NCI-H1092 (cell line): ENCODE measurements around the gene YBX1.
"Not testable (repeated sequence)": the region's sequence is repeated elsewhere in the genome, so short reads cannot be mapped to it uniquely, and the experiment has no call there.

ENCODE experiments used
- DNase-seq: peaks from one replicate; lab custom pipeline; 2025; lab: John Stamatoyannopoulos, UW

The YBX1 gene

DNA sequence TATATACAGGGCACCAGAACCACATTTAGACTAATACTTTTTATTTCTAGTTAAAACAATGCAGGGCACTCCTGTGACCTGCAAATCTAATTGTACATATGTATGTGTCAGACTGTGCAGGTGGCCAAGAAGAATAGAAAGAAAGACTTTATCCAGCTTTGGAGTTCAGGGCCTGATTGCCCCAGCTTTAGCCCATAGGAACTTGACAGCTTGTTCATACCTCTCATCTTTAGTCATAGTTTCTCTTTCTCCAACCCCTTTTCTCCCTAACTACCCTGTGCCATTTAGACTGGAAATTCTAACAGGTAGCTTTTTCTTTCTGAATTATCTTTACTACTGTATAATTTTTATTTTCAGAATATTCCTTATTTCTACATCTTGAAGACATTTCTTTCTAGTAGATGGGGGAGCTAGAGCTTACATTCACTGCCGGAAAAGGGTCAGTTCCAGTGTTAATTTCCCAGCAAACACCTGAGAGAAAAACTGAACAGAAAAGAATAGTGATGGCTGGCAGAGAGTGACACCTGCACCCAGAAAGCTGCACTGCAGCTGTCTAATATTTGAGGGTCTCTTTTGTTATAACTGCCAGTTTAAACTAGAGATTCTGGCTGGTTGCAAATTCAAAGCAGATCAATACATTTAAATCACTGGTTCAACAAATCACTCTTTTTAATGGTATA, 8.4 kb downstream of the YBX1 start:
- no peak for DNase-seq

DNA sequence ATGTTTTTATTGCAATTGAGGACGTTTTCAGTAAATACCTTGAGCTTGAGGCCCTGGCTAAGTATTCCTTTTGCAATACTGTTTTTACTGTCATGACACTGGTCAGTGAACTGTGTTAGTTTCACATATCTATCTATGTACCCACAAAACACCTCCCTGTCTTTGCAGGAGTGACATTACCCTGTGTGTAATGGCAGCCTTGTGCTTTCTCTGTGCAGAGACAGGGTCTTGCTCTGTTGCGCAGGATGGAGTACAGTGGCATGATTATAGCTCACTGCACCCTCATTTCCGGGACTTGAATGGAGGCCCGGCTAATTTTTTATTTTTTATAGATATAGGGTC, 8.9 kb downstream of the YBX1 start:
- DNase-seq, result no peak

DNA sequence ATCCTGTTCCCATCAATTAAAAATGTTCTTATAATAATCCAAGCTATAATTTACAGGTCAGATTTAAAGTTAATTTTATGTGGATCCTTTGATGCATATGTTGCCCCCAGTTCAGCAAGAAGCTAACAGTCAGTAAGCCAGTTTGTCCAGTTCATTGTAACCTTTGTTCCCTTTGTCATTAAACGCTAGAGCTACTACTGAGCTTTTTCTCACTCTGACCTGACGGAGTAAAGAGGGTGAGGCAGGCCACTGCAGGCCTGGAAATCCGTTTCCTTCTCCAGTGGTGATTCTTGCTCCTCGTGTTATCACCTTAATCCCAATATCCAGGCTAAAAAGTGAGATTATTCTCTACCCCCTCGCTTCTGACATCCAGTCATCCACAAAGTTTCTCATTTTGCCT, 10.2 kb downstream of the YBX1 start:
- DNase-seq, result no peak

DNA sequence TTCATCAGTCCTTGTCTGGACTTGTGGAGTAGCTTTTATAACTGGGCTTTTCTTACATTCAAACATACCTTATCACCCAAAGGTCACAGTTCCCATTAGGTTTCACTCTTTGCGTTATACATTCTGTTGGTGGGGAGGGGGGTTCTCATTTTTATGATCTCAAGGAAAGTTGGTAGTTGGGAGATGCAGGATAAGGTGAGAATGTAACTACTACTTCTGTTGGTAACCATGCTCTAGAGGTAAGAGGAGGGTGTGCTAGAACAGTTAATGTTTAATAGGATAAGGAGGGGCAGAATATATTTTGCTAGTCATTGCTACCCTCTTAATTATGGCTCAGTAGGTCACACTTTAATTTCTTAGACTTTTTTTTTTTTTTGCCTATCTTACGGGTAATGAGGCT, 10.7 kb downstream of the YBX1 start:
- DNase-seq, result no peak

DNA sequence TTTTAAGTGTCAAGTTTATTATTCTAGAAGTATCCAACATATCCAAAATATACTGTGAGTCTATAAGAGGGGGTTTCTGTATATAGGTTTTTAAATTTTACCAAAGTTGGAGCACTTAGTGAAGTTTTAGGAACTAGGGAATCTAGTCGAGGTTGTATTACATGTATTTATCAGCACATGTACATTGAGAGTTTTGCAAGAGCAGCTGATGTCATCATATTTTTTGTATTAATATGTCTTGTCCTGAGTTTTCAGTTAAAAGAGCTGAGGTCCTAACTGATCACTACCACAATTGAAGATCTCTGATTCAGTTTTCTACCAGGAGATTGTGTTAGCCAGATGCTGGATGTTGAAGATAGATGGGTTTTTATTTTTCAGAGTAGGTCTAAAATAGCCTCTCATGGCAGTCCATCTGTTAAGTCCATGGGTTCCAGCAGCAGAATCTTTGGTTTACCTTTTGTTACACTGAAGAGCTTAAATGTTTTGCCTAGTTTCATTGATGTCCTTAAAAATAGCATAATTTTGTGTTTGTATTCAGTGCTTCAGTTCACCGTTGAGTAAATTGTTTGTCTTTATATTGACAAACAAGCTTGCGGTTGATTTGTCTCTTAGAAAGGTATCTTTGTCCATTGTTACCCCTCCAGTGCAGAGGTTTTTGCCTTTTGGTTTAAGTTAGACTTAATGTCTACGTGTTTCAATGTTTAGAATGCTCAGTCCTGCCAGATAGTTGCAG, 16.0 kb downstream of the YBX1 start:
- DNase-seq, result no peak

DNA sequence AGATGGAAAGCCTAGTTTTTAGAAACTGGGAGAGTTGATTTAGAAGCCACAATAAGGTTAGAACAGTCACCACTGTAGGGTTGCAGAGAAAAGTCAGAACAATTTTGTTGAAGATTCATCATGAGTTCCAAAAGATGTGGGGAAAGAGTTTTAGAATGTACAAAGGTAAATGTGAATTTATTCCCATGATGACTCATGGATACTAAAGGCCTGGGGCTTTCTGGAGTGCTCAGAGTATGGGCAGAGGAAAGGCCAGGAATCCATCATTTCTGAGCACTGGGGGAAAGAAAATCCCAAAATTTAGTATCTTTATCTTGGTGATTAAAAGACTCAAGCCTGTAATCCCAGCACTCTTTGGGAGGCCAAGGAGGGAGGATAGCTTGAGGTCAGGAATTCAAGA, 17.8 kb downstream of the YBX1 start:
- DNase-seq, result no peak

DNA sequence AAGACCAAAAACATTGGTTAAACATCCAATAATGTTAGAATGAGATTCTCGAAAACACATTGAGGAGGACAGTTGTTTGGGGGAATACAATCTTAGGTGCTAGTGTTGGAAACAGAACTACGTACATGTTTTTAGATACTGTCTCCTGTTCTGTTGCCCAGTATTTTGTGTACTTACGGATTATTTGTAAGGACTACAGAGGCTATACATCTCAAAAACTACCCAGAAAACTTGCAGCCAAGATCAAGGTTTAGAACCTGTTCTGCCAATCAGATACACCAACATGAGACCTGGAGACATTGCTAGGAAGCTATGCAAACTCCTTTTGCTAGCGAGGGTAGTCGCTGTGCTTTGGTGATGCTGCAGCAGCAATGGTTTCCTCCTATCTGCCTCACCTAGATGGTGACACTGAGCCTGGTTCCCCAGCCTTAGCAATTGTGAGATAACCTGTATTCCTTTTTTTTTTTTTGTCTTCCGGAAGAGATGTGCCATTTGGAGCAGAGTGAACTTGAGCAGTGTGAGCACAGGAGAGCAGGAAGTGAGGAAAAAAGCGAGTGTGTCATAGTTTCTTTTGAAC, 21.8 kb downstream of the YBX1 start:
- no peak for DNase-seq

DNA sequence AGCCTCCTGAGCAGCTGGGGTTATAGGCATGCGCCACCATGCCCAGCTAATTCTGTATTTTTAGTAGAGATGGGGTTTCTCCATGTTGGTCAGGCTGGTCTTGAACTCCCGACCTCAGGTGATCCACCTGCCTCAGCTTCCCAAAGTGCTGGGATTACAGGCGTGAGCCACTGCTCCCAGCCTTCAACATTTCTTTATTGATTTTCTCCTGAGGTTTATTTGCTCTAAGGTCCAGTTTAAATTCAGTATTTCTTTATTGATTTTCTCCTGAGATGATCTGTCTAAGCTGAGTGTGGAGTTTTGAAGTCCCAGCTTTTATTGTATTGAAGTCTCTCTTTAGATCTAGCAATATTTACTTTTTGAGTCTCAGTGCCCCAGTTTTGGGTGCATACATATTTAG, 30.6 kb downstream of the YBX1 start:
- DNase-seq, result not testable (repeated sequence)

DNA sequence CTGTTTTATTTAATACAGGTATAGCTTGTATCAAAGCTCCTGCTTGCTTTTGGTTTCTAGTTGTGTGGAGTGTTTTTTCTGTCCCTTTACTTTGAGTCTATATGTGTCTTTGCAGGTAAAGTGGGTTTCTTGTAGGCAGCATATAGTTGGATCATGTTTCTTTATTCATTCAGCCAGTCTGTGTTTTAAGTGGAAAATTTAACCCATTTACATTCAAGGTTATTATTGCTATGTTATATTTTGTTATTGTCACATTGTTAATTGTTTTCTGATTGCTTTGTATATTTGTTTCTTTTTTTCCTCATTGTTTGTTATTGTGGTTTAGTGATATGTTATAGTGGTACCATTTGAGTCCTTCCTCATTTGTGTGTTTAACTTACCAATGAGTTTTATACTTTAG, 31.1 kb downstream of the YBX1 start:
- no peak for DNase-seq

DNA sequence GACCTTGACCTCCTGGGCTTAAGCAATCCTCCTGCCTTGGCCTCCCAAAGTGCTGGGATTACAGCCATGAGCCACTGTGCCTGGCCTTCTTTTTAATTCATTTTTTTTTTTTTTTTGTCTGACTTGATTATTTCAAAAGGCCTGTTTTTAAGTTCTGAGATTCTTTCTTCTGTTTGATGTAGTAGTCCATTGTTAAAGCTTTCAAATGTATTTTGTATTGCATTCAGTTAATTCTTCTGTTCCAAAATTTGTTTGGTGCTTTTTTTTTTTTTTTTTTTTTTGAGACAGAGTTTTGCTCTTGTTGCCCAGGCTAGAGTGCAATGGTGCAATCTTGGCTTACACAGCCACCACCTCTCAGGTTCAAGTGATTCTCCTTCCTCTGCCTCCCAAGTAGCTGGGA, 32.2 kb downstream of the YBX1 start:
- not testable (repeated sequence) for DNase-seq

DNA sequence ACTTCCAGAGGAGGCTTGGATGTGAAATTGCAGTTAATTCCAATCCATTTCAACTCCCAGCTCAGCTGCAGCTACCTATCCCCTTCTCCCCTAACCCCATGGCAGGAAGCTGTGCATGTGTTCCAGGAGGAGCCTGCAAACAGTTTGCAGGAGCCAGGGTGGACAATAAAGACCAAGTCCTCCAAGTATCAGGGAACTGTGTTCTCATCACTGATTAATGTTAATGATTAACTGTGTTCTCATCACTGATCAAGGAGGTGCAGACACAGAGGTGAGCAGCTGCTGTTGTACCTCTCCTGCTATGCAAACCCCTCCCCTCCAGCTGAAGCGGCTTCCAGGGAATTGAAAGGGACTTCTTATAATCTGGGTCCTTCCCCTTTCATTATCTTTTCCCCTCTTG, 38.6 kb downstream of the YBX1 start:
- no peak for DNase-seq

DNA sequence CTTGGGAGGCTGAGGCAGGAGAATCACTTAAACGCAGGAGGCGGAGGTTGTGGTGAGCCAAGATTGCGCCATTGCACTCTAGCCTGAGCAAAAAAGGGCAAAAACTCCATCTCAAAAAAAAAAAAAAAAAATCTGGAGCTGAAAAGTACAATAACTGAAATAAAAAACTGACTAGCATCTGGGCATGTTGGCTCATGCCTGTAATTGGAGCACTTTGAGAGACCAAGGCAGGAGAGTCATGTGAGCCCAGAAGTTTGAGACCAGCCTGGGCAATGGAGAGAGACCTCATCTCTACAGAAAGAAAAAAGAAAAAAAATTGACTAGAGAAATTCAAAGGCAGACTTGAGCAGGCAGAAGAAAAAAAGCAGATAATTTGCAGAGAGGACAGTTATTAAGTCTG, 39.7 kb downstream of the YBX1 start:
- DNase-seq, result no peak

DNA sequence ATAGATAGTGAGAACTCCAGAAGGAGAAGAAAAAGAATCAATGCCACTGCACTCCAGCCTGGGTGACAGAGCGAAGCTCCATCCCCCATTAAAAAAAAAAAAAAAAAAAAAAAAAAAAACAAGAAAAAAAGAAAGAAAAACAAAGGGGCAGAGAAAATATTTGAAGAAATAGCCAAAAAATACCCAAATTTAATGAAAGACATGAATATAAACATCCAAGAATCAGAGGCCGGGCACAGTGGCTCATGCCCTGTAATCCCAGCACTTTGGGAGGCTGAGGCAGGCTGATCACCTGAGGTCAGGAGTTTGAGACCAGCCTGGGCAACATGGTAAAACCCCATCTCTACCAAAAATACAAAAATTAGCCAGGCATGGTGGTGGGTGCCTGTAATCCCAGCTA, 40.2 kb downstream of the YBX1 start:
- not testable (repeated sequence) for DNase-seq

DNA sequence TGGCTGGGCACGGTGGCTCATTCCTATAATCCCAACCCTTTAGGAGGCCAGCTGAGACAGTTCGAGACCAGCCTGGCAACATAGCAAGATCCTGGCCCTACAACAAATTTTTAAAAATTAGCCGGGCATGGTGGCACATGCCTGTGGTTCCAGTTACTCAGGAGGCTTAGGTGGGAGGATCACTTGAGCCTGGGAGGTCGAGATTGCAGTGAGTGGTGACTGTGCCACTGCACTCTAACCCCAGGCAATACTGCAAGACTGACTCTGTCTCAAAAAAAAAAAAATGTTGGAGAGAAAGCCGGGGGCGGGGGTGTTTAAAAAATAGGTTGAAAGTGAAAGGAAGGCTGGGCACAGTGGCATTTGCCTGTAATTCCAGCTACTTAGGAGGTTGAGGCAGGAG, 41.3 kb downstream of the YBX1 start:
- no peak for DNase-seq

DNA sequence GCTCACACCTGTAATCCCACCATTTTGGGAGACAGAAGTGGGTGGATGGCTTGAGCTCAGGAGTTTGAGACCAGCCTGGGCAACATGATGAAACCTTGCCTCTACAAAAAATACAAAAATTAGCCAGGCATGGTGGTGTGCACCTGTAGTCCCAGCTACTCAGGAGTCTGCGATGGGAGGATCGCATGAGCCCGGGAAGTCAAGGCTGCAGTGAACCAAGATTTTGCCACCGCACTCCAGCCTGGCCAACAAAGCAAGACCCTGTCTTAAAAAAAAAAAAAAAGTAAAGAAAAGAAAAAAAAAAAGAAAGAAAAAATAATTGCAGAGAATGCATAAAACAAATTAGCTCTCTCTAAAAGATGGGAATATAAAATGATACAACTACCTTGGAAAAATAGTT, 43.6 kb downstream of the YBX1 start:
- not testable (repeated sequence) for DNase-seq

DNA sequence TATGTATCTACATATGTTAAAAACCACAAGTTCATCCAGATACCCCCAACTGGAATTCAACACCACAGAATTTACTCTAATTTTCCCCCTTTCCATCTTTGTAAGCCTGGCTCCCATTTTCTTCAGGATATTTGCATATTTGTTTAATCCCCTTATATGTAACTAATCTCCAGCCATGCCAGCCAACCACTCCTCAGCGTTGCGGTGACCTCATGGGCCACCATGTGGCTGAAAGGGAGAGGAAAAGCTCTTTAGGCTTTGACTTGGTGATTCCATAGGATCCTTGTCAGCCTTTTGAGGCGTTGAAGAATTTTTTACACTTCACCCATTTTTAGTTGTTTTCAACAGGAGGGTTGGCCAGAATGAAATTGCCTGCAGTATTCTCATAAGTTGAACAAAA, 47.8 kb downstream of the YBX1 start:
- DNase-seq, result no peak

DNA sequence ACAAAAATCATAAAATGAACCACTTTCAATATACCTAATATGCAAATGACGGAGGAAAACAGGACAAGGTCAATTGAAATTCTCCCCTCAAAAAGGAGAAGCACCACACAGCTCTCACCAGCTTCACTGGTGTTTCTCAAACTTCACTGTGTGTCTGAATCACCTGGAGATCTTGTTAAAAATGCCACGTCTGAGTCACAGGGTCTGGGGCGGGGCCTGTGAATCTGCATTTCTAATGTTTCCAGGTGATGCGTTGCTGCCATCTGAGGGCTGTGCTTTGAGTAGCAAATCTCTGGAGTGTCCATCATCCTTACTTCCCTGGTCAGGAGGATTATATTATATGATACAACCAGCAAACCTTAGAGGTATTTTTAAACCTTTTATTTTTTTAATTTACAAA, 48.8 kb downstream of the YBX1 start:
- no peak for DNase-seq

DNA sequence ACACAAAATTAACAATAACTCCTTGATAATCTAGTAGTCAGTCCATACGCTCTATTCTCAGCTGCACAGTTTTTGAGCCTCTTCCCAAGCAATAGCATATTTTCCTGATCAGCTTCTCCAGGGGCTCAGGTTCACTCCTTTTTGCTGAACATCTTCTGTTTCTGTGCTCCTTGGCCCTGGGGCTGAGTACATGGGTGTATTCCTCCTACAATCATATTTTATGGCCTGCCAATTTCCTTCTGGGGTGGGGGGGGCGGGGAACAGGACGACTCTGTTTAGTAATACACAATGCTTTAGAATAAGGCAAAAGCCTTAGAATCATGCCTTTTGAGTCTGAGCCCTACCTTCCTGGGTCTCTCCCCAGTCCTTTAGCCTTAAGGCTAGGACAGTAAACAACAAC, 49.4 kb downstream of the YBX1 start:
- DNase-seq, result no peak

DNA sequence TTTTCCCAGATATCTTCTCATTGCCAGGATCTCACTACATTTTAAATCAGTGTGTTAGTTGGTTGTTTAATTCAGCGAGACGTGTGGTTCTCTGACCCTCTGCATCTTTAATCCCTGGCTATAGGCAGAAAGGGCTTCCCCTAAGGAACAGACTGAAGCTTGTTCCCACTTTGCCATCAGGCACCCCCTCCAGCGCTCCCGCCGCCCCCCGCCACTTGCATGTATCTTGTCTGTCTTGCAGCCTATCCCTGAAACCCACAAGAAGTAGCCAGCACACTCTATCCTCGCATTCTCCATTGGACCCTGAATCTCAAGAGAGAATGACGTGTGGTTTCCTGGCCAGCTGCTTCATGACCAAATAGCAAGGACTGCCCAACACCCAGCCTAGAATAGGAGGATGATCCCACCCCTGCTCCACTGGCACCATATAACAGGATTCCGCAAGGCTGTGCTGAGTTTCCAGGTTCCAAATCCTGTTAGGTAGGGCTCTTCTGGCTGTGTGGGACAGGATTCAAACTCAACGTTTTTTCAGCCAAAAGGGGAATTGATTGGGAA, 50.0 kb downstream of the YBX1 start:
- no peak for DNase-seq

DNA sequence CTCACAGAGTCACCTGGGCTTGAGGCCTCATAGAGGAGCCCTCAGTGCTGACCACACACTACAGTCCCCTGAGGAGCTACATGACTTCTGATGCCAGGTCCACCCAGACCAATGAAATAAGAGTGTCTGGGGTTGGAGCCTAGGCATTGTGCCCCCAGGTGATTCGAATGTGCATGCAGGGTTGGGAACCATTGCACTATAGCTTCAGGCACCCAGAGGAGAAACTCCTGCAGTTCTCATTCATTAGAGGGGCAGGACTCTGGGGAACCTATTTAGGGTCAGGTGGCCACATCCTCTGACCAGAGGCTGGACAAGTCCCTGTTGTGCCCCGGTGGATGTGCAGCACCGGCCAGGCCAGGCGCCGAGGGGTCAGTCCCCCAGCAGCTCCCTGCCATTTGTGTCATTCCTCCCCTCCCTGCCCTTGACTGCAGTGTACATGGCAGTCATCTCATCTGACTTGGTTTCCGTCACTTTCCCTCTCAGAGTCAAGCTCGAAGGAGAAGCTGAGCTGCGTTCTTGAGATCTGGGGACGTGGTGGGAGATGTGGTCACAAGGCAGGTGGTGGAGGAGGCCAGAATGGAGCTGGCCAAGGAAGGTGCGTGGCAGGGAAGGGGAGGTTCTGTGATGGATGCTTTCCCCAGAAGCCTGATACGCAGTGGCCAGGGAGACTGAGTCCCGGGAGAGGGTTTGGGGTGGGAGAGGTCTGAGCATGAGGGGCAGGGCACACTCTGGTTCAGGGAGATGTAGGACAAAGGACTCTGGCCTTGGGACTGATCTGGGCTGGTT, 51.4 kb downstream of the YBX1 start:
- DNase-seq, result no peak

DNA sequence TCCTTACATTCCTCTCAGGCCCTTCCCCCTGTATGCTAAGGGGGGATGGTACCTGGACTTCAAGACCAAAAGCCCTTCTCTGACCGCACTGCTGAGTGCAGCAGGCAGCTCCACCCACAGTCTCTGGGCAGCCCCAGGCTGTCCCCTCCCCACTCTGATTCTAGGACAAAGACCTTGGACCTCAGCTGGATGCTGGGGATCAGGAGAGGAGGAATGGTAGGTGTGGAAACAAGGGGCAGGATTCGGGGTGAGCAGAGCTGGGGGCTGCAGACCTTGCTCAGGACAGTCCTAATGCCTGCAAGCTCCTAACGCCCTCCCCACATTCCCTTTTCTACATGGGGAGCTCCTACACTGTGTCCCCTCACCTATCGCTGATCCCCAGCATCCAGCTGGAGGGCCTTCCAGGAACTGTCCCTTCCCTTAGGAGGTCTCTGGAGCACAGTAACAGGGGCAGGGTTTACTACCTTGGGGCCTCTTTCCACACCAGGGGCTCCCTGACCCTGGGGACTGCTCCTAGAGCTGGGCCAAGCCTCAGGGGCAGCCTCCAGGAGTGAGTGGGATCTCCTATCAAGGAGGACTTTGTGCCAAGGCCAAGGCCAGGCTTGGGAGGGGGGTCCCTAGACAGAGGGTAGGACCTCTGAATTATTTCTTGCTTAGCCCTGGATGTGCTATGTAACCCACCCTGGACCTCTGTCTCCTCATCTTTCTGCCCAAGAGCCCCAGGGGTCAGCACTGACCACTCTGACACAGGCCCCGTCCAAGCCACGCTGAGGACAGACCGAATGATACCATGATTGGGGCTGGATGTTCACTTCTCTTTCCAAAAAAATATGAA, 52.2 kb downstream of the YBX1 start:
- no peak for DNase-seq

DNA sequence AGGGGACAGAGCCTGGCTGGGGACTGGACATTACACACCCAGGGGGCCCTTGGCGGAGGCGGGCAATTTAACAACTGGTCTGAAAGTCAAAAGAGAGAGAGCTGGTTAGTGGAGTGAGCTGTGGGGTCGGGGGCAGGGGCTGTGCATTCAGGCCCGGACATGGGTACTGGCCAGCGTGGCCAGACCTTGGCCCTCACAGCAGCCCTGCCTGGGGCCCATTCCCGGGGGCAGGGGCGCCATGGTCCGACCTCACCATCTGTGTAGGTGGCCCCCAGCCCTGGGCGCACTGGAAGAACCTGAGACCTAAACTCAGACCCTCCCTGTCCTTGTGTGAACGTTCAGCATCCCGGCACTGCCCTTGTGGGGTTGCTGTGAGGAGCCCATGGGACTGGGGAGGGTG, 52.8 kb downstream of the YBX1 start:
- DNase-seq, result no peak
